DMS114 treated with DMSO at 0.1 percent for 48 hours (cell line): ENCODE data around the gene SCARB1.

Source experiments
- DNase-seq: peaks from one replicate; lab custom pipeline; 2025; ENCODE audit not compliant: unreplicated experiment; lab: John Stamatoyannopoulos, UW

The SCARB1 gene

GRCh38 chr12:124761871-124762270, 101.8 kb downstream of the SCARB1 start:
- no peak for DNase-seq

- DNase-seq: no peak
Measured at GRCh38 chr12:124761056-124761455, 102.6 kb downstream of the SCARB1 start.

- no peak for DNase-seq
Measured at GRCh38 chr12:124760560-124760959, 103.1 kb downstream of the SCARB1 start.

- DNase-seq: no peak
Measured at GRCh38 chr12:124759841-124760503, 103.7 kb downstream of the SCARB1 start.

- DNase-seq: no peak
Measured at GRCh38 chr12:124758266-124759220, 105.1 kb downstream of the SCARB1 start.

- no peak for DNase-seq
Measured at GRCh38 chr12:124757329-124757728, 106.3 kb downstream of the SCARB1 start.

- DNase-seq: no peak
Measured at GRCh38 chr12:124756760-124757159, 106.9 kb downstream of the SCARB1 start.

- DNase-seq: no peak
Measured at GRCh38 chr12:124756166-124756565, 107.5 kb downstream of the SCARB1 start.

- DNase-seq: no peak
Measured at GRCh38 chr12:124755801-124756148, 107.9 kb downstream of the SCARB1 start.

- no peak for DNase-seq
Measured at GRCh38 chr12:124754949-124755800, 108.5 kb downstream of the SCARB1 start.

GRCh38 chr12:124754491-124754890, 109.2 kb downstream of the SCARB1 start:
- DNase-seq: no peak

- no peak for DNase-seq
Measured at GRCh38 chr12:124753993-124754392, 109.7 kb downstream of the SCARB1 start.

- no peak for DNase-seq
Measured at GRCh38 chr12:124753228-124753591, 110.5 kb downstream of the SCARB1 start.

GRCh38 chr12:124752437-124753227, 111.0 kb downstream of the SCARB1 start:
- DNase-seq: no peak

GRCh38 chr12:124751654-124752355, 111.9 kb downstream of the SCARB1 start:
- DNase-seq: no peak

GRCh38 chr12:124750787-124751471, 112.7 kb downstream of the SCARB1 start:
- DNase-seq: no peak

- DNase-seq: no peak
Measured at GRCh38 chr12:124750149-124750656, 113.5 kb downstream of the SCARB1 start.

- no peak for DNase-seq
Measured at GRCh38 chr12:124749725-124750124, 113.9 kb downstream of the SCARB1 start.
